Right atrium auricular region (tissue), 2 donors: ENCODE data around the gene SLFN13. TPM values are rescaled to one million over a fixed set of nuclear protein-coding genes. Genes with fewer than 3 reads are reported as not detected.

Experiments
- DNase-seq: peaks from one replicate; pipeline ENCODE4 v3.0.0-alpha.2; 2019; ENCODE audit warnings: low spot score
- H3K27ac ChIP-seq, 2 donors: fragments of 200-600 bp; sonication (generic); 1 replicate in 1 of 2; 2 replicates in 1 of 2; pipeline ENCODE4 v1.5.1; 2016 to 2019
- H3K27me3 ChIP-seq, 2 donors: fragments of 200-600 bp; sonication (generic); one replicate each; pipeline versions ENCODE4 v1.5.1 to v1.6.0; 2017 to 2019
- H3K36me3 ChIP-seq: fragments of 200-600 bp; sonication (generic); one replicate; pipeline ENCODE4 v1.5.1; 2016
- H3K4me1 ChIP-seq, 2 donors: fragments of 200-600 bp; sonication (generic); one replicate each; pipeline versions ENCODE4 v1.5.1 to v1.6.0; 2017 to 2019
- H3K4me3 ChIP-seq, 2 donors: fragments of 200-600 bp; sonication (generic); 1 replicate in 1 of 2; 2 replicates in 1 of 2; pipeline ENCODE4 v1.5.1; 2017 to 2019; ENCODE audit warnings: mild to moderate bottlenecking in 1 of 2, moderate library complexity in 1 of 2
- H3K9me3 ChIP-seq, 2 donors: fragments of 200-600 bp; sonication (generic); one replicate each; pipeline ENCODE4 v1.5.1; 2019
- total RNA-seq, 2 donors: library from RNA; depleted of rRNA; stranded (reverse); fragments of >200 nt; gene quantifications; one replicate each; pipeline ENCODE4 v1.1.0, GENCODE V29; 2016
- TF ChIP-seq, protein P1 (sequence below), 2 donors: fragments of 200-600 bp; sonication (generic); IDR thresholded peaks; one replicate each; pipeline ENCODE4 v1.5.1; 2019; ENCODE audit warnings: antibody characterized with exemption in 2 of 2

The SLFN13 gene
- total RNA-seq, 2 donors from 2014 or later, result 1.1 to 1.3 TPM

DNA sequence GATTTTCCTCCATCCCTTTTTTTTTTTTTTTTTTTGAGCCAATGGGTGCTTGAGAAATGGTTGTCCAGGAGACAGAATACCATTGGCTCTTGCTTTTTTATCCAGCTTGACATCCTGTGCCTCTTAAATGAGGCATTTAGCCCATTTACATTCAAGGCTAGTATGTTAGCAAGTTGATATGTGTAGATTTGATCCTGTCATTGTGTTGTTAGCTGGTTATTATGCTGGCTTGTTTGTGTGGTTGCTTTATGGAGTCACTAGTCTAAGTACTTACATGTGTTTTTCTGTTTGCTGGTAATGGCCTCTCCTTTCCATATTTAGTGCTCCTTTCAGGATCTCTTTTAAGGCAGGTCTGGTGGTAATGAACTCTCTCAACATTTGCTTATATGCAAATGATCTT, 61.1 kb downstream of the SLFN13 start:
- no peak overlapping the region for H3K4me3 ChIP-seq
- H3K27me3 ChIP-seq, result no peaks in the 10 kb centered on the region
- TF ChIP-seq, protein P1, sequence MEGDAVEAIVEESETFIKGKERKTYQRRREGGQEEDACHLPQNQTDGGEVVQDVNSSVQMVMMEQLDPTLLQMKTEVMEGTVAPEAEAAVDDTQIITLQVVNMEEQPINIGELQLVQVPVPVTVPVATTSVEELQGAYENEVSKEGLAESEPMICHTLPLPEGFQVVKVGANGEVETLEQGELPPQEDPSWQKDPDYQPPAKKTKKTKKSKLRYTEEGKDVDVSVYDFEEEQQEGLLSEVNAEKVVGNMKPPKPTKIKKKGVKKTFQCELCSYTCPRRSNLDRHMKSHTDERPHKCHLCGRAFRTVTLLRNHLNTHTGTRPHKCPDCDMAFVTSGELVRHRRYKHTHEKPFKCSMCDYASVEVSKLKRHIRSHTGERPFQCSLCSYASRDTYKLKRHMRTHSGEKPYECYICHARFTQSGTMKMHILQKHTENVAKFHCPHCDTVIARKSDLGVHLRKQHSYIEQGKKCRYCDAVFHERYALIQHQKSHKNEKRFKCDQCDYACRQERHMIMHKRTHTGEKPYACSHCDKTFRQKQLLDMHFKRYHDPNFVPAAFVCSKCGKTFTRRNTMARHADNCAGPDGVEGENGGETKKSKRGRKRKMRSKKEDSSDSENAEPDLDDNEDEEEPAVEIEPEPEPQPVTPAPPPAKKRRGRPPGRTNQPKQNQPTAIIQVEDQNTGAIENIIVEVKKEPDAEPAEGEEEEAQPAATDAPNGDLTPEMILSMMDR (IDR thresholded peaks at IDR 0.05), result no peak
- no peaks in the 10 kb centered on the region for H3K36me3 ChIP-seq
- no peaks in the 10 kb centered on the region for H3K4me1 ChIP-seq
- no peak overlapping the region for H3K27ac ChIP-seq
- no peaks in the 10 kb centered on the region for H3K9me3 ChIP-seq
- DNase-seq, result no peak

Other genes starting within 250 kb of the SLFN13 start
- 10 to 100 TPM; 11.1 to 12.9 TPM for gene SLFN5, start 205.7 kb downstream of the SLFN13 start, total RNA-seq
- gene SLFN11, start 75.1 kb downstream of the SLFN13 start, total RNA-seq, result 10 to 100 TPM; 19.8 to 20.8 TPM
- gene SLFN12, start 16.3 kb downstream of the SLFN13 start, total RNA-seq, result 1 to 10 TPM; 3.4 to 3.6 TPM
- gene SLFN12L, start 88.9 kb upstream of the SLFN13 start, total RNA-seq, result under 1 TPM; 0.22 to 0.59 TPM
- not detected for gene SLFN14, start 112.1 kb upstream of the SLFN13 start, total RNA-seq
- gene PEX12, start 129.8 kb upstream of the SLFN13 start, total RNA-seq, result 1 to 10 TPM; 8.7 to 8.9 TPM
- 10 to 100 TPM; 79.8 to 80.1 TPM for gene AP2B1, start 138.6 kb upstream of the SLFN13 start, total RNA-seq